Activated CD4-positive, alpha-beta memory T cell treated with anti-CD3 and anti-CD28 coated beads, Interleukin-2, amount 10 ng/mL, durations not matched to agents 7 days and 5 days (primary cell): Measurements from ENCODE around the gene DNAJC28. TPM values are rescaled to one million over a fixed set of nuclear protein-coding genes. Genes with fewer than 3 reads are reported as not detected.
"Not testable (repeated sequence)": the region's sequence is repeated elsewhere in the genome, so short reads cannot be mapped to it uniquely, and the experiment has no call there.

Experiments
- CTCF ChIA-PET: fragments of 350-600 bp; sonication (Branson Sonifier 250); formaldehyde crosslinking; loops from one replicate; lab custom pipeline; 2021; ENCODE audit warnings: antibody characterized with exemption, inconsistent platforms; lab: Charles Lee
- POLR2A ChIA-PET: fragments of 350-600 bp; sonication (Branson Sonifier 250); formaldehyde crosslinking; loops from one replicate; lab custom pipeline; 2021; ENCODE audit warnings: antibody characterized with exemption; lab: Charles Lee
- DNase-seq: peaks from one replicate; pipeline ENCODE4 v3.0.0-alpha.2; 2020
- H3K27ac Mint-ChIP-seq: one replicate; pipeline ENCODE4 v1.8.0; 2021; ENCODE audit warnings: mild to moderate bottlenecking, mixed read lengths
- H3K27me3 Mint-ChIP-seq: one replicate; pipeline ENCODE4 v1.8.0; 2021; ENCODE audit warnings: mixed read lengths
- H3K36me3 Mint-ChIP-seq: one replicate; pipeline ENCODE4 v1.8.0; 2021; ENCODE audit warnings: low read depth, mixed read lengths
- H3K4me1 Mint-ChIP-seq: one replicate; pipeline ENCODE4 v1.8.0; 2021; ENCODE audit warnings: mixed read lengths
- H3K4me3 Mint-ChIP-seq: one replicate; pipeline ENCODE4 v1.8.0; 2021; ENCODE audit warnings: mild to moderate bottlenecking, mixed read lengths
- H3K9me3 Mint-ChIP-seq: one replicate; pipeline ENCODE4 v1.8.0; 2021; ENCODE audit warnings: mixed read lengths
- total RNA-seq, 2 experiments: library from RNA; stranded (reverse); gene quantifications; one replicate each; pipeline ENCODE4 v1.2.3, GENCODE V29; 2021

DNAJC28 gene
- total RNA-seq, 2 experiments from 2014 or later: 0.55 to 0.60 TPM

DNA sequence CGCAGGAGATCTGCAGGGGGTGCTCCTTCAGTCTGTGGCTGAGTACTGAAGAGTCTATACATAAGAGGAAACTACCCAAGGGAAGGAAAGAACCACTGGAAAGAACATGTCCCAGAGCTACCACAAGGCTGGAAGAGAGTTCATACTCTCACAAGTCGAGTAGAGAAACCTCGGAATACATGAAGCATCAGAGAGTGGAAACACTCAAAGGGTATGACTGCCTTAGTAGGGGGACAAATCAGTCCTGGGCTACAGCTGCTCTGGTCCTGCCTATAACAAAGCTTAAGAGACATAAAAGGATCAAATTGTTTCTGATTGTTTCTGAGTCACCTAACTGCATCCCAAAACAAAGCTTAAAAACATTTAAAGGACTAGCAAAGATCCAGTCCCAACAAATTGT is 39.2 kb downstream of the DNAJC28 start:
- Mint-ChIP-seq H3K27me3 (no peaks in the 10 kb centered on the region), H3K4me1 (peaks cover 1% of the 10 kb centered on the region), H3K36me3 (peaks cover 6% of the 10 kb centered on the region), H3K9me3 (no peaks in the 10 kb centered on the region), H3K4me3 (no peak overlapping the region), H3K27ac (no peak overlapping the region)
- CTCF ChIA-PET: no interaction called here
- POLR2A ChIA-PET: interaction anchor here (1.2 kb wide), 1 partner anchor 68 kb away, joined by 3 read pairs; no protein-coding TSS in a partner anchor
- no peak for DNase-seq

- ChIA-PET POLR2A (interaction anchor here (1.2 kb wide), 1 partner anchor 67 kb away, joined by 3 read pairs; no protein-coding TSS in a partner anchor), CTCF (no interaction called here)
- H3K27ac Mint-ChIP-seq: no peak overlapping the region
- peaks cover 1% of the 10 kb centered on the region for H3K4me1 Mint-ChIP-seq
- H3K4me3 Mint-ChIP-seq: no peak overlapping the region
- H3K36me3 Mint-ChIP-seq: peaks cover 6% of the 10 kb centered on the region
- H3K27me3 Mint-ChIP-seq: no peaks in the 10 kb centered on the region
- no peak for DNase-seq
- H3K9me3 Mint-ChIP-seq: no peaks in the 10 kb centered on the region
Observed at GRCh38 chr21:33451634-33452071, 39.9 kb downstream of the DNAJC28 start.

DNA sequence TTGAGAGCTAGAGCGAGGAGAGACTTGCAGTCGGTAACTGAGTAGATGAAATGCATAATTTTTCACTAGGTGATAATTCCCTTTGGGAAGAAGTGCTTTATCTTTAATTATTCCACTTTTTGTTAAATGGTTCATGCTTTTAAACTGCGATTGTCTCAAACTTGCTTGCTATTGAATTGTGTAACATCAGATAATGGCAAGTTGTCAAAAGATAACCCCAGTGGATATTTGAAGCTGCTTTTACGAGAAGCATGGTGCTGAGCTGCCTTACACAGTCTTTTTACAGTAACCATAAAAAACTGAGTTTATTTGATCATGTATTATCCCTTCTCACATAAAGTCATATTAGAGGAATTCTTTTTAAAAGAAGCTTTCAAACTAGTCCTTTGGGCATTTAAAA is 41.9 kb downstream of the DNAJC28 start:
- POLR2A ChIA-PET: no interaction called here
- H3K4me1 Mint-ChIP-seq: peaks cover 2% of the 10 kb centered on the region
- CTCF ChIA-PET: interaction anchor here (1.5 kb wide), 1 partner anchor 252 kb away, joined by 3 read pairs; no protein-coding TSS in a partner anchor

DNA sequence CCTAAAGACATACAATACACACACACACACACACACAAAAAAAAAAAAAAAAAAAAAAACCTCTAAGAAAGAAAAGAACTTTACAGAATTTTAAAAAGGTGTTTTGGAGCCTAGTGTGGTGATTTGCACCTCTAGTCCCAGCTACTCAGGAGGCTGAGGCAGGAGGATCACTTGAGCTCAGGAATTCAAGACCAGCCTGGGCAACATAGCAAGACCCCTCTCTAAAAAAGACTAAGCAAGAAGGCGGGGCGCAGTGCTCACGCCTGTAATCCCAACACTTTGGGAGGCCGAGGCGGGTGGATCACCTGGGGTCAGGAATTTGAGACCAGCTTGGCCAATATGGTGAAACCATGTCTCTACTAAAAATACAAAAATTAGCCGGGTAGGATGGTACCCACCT is 44.9 kb downstream of the DNAJC28 start:
- H3K9me3 Mint-ChIP-seq, H3K27ac Mint-ChIP-seq, H3K36me3 Mint-ChIP-seq, DNase-seq, H3K4me3 Mint-ChIP-seq, H3K4me1 Mint-ChIP-seq, H3K27me3 Mint-ChIP-seq: not testable (repeated sequence)
- POLR2A ChIA-PET: interaction anchor here (3.0 kb wide), 1 partner anchor 85 kb away, joined by 18 read pairs; no protein-coding TSS in a partner anchor
- CTCF ChIA-PET: interaction anchor here (0.7 to 4.2 kb wide), 10 partner anchors 12 to 1076 kb away, joined by 3 to 37 read pairs (median 4); partner anchors contain the start of gene IFNAR1

More for the DNA sequence above, 41.9 kb downstream of the DNAJC28 start:
- peaks cover 6% of the 10 kb centered on the region for H3K36me3 Mint-ChIP-seq
- DNase-seq: no peak
- H3K27ac Mint-ChIP-seq: no peak overlapping the region
- no peaks in the 10 kb centered on the region for H3K9me3 Mint-ChIP-seq
- H3K4me3 Mint-ChIP-seq: no peak overlapping the region
- H3K27me3 Mint-ChIP-seq: no peaks in the 10 kb centered on the region

GRCh38 chr21:33444499-33444898 is 47.0 kb downstream of the DNAJC28 start:
- H3K9me3 Mint-ChIP-seq: no peaks in the 10 kb centered on the region
- H3K27ac Mint-ChIP-seq: no peak overlapping the region
- POLR2A ChIA-PET: interaction anchor here (1.1 to 3.0 kb wide), 5 partner anchors 10 to 245 kb away, joined by 3 to 18 read pairs (median 5); partner anchors contain the start of gene IFNAR1
- H3K36me3 Mint-ChIP-seq: peaks cover 3% of the 10 kb centered on the region
- H3K4me1 Mint-ChIP-seq: peaks cover 4% of the 10 kb centered on the region
- no peaks in the 10 kb centered on the region for H3K27me3 Mint-ChIP-seq
- no peak for DNase-seq
- H3K4me3 Mint-ChIP-seq: no peak overlapping the region
- CTCF ChIA-PET: interaction anchor here (0.6 to 4.2 kb wide), 38 partner anchors 9 to 642 kb away, joined by 3 to 37 read pairs (median 4); partner anchors contain the start of genes IFNAR1 and IL10RB

GRCh38 chr21:33443194-33443593 is 48.3 kb downstream of the DNAJC28 start:
- peaks cover 6% of the 10 kb centered on the region for H3K36me3 Mint-ChIP-seq
- H3K4me1 Mint-ChIP-seq: peaks cover 4% of the 10 kb centered on the region
- no peaks in the 10 kb centered on the region for H3K27me3 Mint-ChIP-seq
- ChIA-PET CTCF (interaction anchor here (1.0 to 1.4 kb wide), 3 partner anchors 82 to 246 kb away, joined by 3 to 4 read pairs (median 3); no protein-coding TSS in a partner anchor), POLR2A (no interaction called here)
- H3K27ac Mint-ChIP-seq: no peak overlapping the region
- no peak for DNase-seq
- H3K4me3 Mint-ChIP-seq: no peak overlapping the region
- H3K9me3 Mint-ChIP-seq: no peaks in the 10 kb centered on the region

DNA sequence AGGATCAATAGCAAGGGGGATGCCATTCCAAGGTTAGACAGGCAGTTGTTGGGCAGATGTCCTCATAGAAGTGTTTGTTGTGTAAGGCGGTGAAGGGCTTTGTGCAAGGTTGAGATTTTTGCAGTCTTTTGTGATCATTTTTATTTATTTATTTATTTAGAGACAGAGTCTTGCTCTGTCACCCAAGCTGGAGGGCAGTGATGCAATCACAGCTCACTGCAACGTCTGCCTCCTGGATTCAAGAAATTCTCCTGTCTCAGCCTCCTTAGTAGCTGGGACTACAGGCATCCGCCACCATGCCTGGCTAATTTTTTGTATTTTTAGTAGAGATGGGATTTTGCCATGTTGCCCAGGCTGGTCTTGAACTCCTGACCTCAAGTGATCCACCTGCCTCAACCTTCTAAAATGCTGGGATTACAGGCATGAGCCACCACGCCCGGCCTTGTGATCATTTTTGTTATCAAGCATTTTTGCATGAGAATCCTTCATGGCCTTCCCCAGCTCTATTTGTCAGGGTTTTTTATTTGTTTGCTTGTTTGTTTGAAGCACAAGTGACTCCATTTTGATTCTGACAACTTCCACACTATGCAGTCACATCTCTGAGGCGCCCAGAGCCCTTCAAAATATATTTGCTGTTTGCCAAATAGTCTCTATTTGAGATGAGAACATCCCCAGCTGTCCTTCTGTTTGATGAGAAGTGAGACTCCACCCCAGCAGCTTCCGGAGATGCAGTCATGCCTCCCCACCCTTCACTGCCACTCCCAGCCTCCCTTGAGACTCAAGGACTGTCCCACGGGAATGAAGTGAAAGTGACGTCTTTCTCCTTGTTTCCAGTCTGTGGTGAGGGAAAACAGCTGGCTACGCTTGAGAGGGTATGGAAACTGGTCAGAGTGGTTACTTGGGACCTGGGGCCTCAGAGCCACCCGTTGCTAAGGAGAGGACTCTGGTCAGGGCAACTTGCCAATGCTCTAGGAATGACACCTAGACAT is 49.7 kb downstream of the DNAJC28 start:
- Mint-ChIP-seq H3K9me3 (no peaks in the 10 kb centered on the region), H3K27ac (no peak overlapping the region)
- POLR2A ChIA-PET: no interaction called here

More for the DNA sequence above, 49.7 kb downstream of the DNAJC28 start:
- Mint-ChIP-seq H3K27me3 (no peaks in the 10 kb centered on the region), H3K36me3 (peaks cover 17% of the 10 kb centered on the region), H3K4me1 (peaks cover 4% of the 10 kb centered on the region), H3K4me3 (no peak overlapping the region)
- no peak for DNase-seq
- CTCF ChIA-PET: interaction anchor here (1.0 to 1.4 kb wide), 3 partner anchors 164 to 245 kb away, joined by 3 to 5 read pairs (median 4); no protein-coding TSS in a partner anchor

Other genes starting within 250 kb of the DNAJC28 start
- 10 to 100 TPM; 33.9 to 36.1 TPM for gene IL10RB, start 225.3 kb downstream of the DNAJC28 start, total RNA-seq
- 10 to 100 TPM; 38.6 to 39.3 TPM for gene IFNAR1, start 166.7 kb downstream of the DNAJC28 start, total RNA-seq
- gene IFNGR2, start 88.3 kb downstream of the DNAJC28 start, total RNA-seq: 1 to 10 TPM; 4.6 to 4.7 TPM
- 10 to 100 TPM; 26.5 to 28.2 TPM for gene TMEM50B, start 11.7 kb downstream of the DNAJC28 start, total RNA-seq
- gene GART, start 50.4 kb upstream of the DNAJC28 start, total RNA-seq: 100 to 1,000 TPM; 108 to 111 TPM
- 100 to 1,000 TPM; 279 to 290 TPM for gene SON, start 51.3 kb upstream of the DNAJC28 start, total RNA-seq
- 10 to 100 TPM; 35.4 to 35.5 TPM for gene DONSON, start 97.0 kb upstream of the DNAJC28 start, total RNA-seq
- 10 to 100 TPM; 33.6 to 39.3 TPM for gene CRYZL1, start 150.0 kb upstream of the DNAJC28 start, total RNA-seq
- 1 to 10 TPM; 2.7 to 4.0 TPM for gene ITSN1, start 150.8 kb upstream of the DNAJC28 start, total RNA-seq